A549 (cell line): Measurements from ENCODE around the gene S100A4. TPM values are rescaled to one million over a fixed set of nuclear protein-coding genes. Genes with fewer than 3 reads are reported as not detected.
"Not testable (repeated sequence)": the region's sequence is repeated elsewhere in the genome, so short reads cannot be mapped to it uniquely, and the experiment has no call there.

Source experiments
- ATAC-seq, 2 experiments: fragments of 200-7000 bp in 1 of 2; fragments of >200 bp in 1 of 2; cut with Nextera tagmentation in 1 of 2; cut with Tn5 transposase in 1 of 2; 3 replicates each; pipeline versions ENCODE4 v1.8.0 to v1.9.1; 2018 to 2020; ENCODE audit warnings: mild to moderate bottlenecking in 1 of 2, moderate library complexity in 1 of 2
- CTCF ChIA-PET: fragments of 300-600 bp; sonication (Branson Sonifier 250); formaldehyde crosslinking; extraction: SDS; loops from one replicate; lab custom pipeline; 2021; ENCODE audit warnings: antibody characterized with exemption, inconsistent platforms; lab: Yijun Ruan, JAX
- POLR2A ChIA-PET: fragments of 350-600 bp; formaldehyde crosslinking; extraction: SDS; loops from one replicate; lab custom pipeline; 2021; ENCODE audit warnings: antibody characterized with exemption, inconsistent platforms; lab: Yijun Ruan, JAX
- DNase-seq, 2 experiments: peaks; one replicate each; pipeline versions ENCODE4 v3.0.0 to v3.0.0-alpha.2; 2011 to 2016; ENCODE audit warnings: low read depth in 1 of 2, low spot score in 1 of 2
- FAIRE-seq: peaks from 2 replicates; lab custom pipeline; 2011; peaks lifted over from hg19 to GRCh38; lab: Jason Lieb, UNC
- H3K27ac ChIP-seq, 2 experiments: fragments of >200 bp; sonication (Bioruptor Twin); formaldehyde crosslinking; 3 replicates each; pipeline ENCODE4 v1.5.1; 2016 to 2017
- H3K4me1 ChIP-seq: fragments of >200 bp; sonication (Bioruptor Twin); formaldehyde crosslinking; 3 replicates; pipeline ENCODE4 v1.6.1; 2016
- H3K4me2 ChIP-seq: fragments of >200 bp; sonication (Bioruptor Twin); formaldehyde crosslinking; 3 replicates; pipeline ENCODE4 v1.6.1; 2016
- H3K4me3 ChIP-seq: fragments of >200 bp; sonication (Bioruptor Twin); formaldehyde crosslinking; 3 replicates; pipeline ENCODE4 v1.5.1; 2016
- H3K9me3 ChIP-seq: fragments of >200 bp; sonication (Bioruptor Twin); formaldehyde crosslinking; 3 replicates; pipeline ENCODE4 v1.6.1; 2016
- CBX2 ChIP-seq: fragments of 200-600 bp; sonication (generic); IDR thresholded peaks from 2 replicates; pipeline ENCODE4 v1.6.1; 2016; ENCODE audit warnings: low read depth, mild to moderate bottlenecking, borderline replicate concordance
- CEBPB ChIP-seq, 2 experiments: fragments of >200 bp in 1 of 2; sonication (Bioruptor Twin) in 1 of 2; formaldehyde crosslinking in 1 of 2; IDR thresholded peaks; 2 replicates each; pipeline ENCODE4 v1.6.1; 2012 to 2016
- CHD2 ChIP-seq: fragments of 150-350 bp; IDR thresholded peaks from 2 replicates; pipeline ENCODE4 v1.6.1; 2014; ENCODE audit warnings: low read length; ENCODE audit not compliant: partially characterized antibody
- CHD4 ChIP-seq: fragments of 200-600 bp; sonication (generic); IDR thresholded peaks from 2 replicates; pipeline ENCODE4 v1.6.1; 2016; ENCODE audit warnings: antibody characterized with exemption, mild to moderate bottlenecking, borderline replicate concordance
- EHF ChIP-seq: fragments of 250-450 bp; sonication (Bioruptor Pico); IDR thresholded peaks from 2 replicates; pipeline ENCODE4 v1.5.0; 2020; ENCODE audit warnings: mild to moderate bottlenecking
- FOSL2 ChIP-seq, 2 experiments: fragments of 450-650 bp in 1 of 2; fragments of >200 bp in 1 of 2; sonication (Bioruptor Twin) in 1 of 2; formaldehyde crosslinking; IDR thresholded peaks; 2 replicates each; pipeline versions ENCODE4 v1.5.0 to v1.6.1; 2016 to 2020; ENCODE audit warnings: mild to moderate bottlenecking in 1 of 2, moderate library complexity in 1 of 2
- FOXS1 ChIP-seq: fragments of 250-450 bp; sonication (Bioruptor Pico); IDR thresholded peaks from 2 replicates; pipeline ENCODE4 v1.5.0; 2020; ENCODE audit warnings: mild to moderate bottlenecking, moderate library complexity
- GATA3 ChIP-seq: IDR thresholded peaks from 2 replicates; pipeline ENCODE4 v1.6.1; 2012; ENCODE audit warnings: borderline replicate concordance
- HOXB5 ChIP-seq: fragments of 250-450 bp; sonication (Bioruptor Pico); IDR thresholded peaks from 2 replicates; pipeline ENCODE4 v1.5.0; 2020; ENCODE audit warnings: mild to moderate bottlenecking, moderate library complexity
- MAFK ChIP-seq: fragments of 450-650 bp; IDR thresholded peaks from 2 replicates; pipeline ENCODE4 v1.6.1; 2014; ENCODE audit not compliant: partially characterized antibody
- POLR2A ChIP-seq: IDR thresholded peaks from 2 replicates; pipeline ENCODE4 v1.6.1; 2012; ENCODE audit warnings: mild to moderate bottlenecking, low read length
- RAD21 ChIP-seq, 2 experiments: fragments of >200 bp in 1 of 2; sonication (Bioruptor Twin) in 1 of 2; formaldehyde crosslinking in 1 of 2; IDR thresholded peaks in 1 of 2; conservative IDR thresholded peaks in 1 of 2; 2 replicates in 1 of 2; 3 replicates in 1 of 2; pipeline ENCODE4 v1.6.1; 2012 to 2018; ENCODE audit warnings: inconsistent platforms in 1 of 2
- RFX5 ChIP-seq: fragments of 450-650 bp; IDR thresholded peaks from 2 replicates; pipeline ENCODE4 v1.7.1; 2014; ENCODE audit warnings: antibody characterized with exemption, mild to moderate bottlenecking, moderate library complexity
- RNF2 ChIP-seq: fragments of 200-600 bp; sonication (generic); IDR thresholded peaks from 2 replicates; pipeline ENCODE4 v1.6.1; 2016; ENCODE audit warnings: low read depth, mild to moderate bottlenecking, antibody characterized with exemption, moderate library complexity, borderline replicate concordance
- SMC3 ChIP-seq: fragments of >200 bp; sonication (Bioruptor Twin); formaldehyde crosslinking; IDR thresholded peaks from 3 replicates; pipeline ENCODE4 v1.6.1; 2018; ENCODE audit warnings: inconsistent platforms
- SREBF2 ChIP-seq: fragments of 450-650 bp; IDR thresholded peaks from 2 replicates; pipeline ENCODE4 v1.6.1; 2014; ENCODE audit warnings: mild to moderate bottlenecking, moderate library complexity
- TFCP2L1 ChIP-seq: fragments of 250-450 bp; sonication (Bioruptor Pico); IDR thresholded peaks from 2 replicates; pipeline ENCODE4 v1.5.0; 2021; ENCODE audit warnings: mild to moderate bottlenecking
- ZFP36 ChIP-seq: fragments of 450-650 bp; IDR thresholded peaks from 2 replicates; pipeline ENCODE4 v1.6.1; 2014; ENCODE audit warnings: borderline replicate concordance; ENCODE audit not compliant: partially characterized antibody
- ZNF302 ChIP-seq: fragments of 250-450 bp; sonication (Bioruptor Pico); IDR thresholded peaks from 2 replicates; pipeline ENCODE4 v1.9.0; 2021; ENCODE audit warnings: inconsistent platforms, mild to moderate bottlenecking, moderate library complexity
- WGBS: methylation state at CpG from one replicate; pipeline ENCODE4 v1.1.6; 2017; ENCODE audit errors: missing lambda C conversion rate; 5-methylcytosine and 5-hydroxymethylcytosine counted together
- polyA plus RNA-seq, 4 experiments: library from polyadenylated mRNA; depleted of rRNA in 3 of 4; stranded (reverse); fragments of >200 nt; fragmentation: RNase III in 1 of 4; extraction: RNeasy Plus Mini Kit Qiagen cat#74134 plus additional on column Dnase treatment in 1 of 4; gene quantifications; 2 replicates in 3 of 4; 3 replicates in 1 of 4; pipeline ENCODE4 v1.2.3, GENCODE V29; 2011 to 2017
- TF ChIP-seq, protein P1 (sequence below): fragments of 450-650 bp; IDR thresholded peaks from 2 replicates; pipeline ENCODE4 v1.6.1; 2014; ENCODE audit warnings: antibody characterized with exemption
- TF ChIP-seq, protein P2 (sequence below): IDR thresholded peaks from 2 replicates; pipeline ENCODE4 v1.6.1; 2012; ENCODE audit warnings: low read depth, borderline replicate concordance
- TF ChIP-seq, protein P3 (sequence below): fragments of 200-600 bp; sonication (generic); IDR thresholded peaks from 2 replicates; pipeline ENCODE4 v1.6.1; 2016; ENCODE audit warnings: antibody characterized with exemption, mild to moderate bottlenecking, moderate library complexity

The S100A4 gene
- polyA plus RNA-seq, 2 of the 4 experiments (the other 2 are of a cell fraction) = 590 to 2,584 TPM

- Histone ChIP-seq H3K4me2 (no peak overlapping the region), H3K4me3 (no peak overlapping the region), H3K4me1 (0 out of 3 replicates have a peak, but pooled peaks cover 7% of the 10 kb centered on the region), H3K9me3 (no peaks in the 10 kb centered on the region), H3K27ac (no peak overlapping the region)
- no peak for DNase-seq
- no peak for ATAC-seq
- WGBS = 74% methylated on average over 1 of the region's 1 CpG
- POLR2A ChIA-PET = interaction anchor here (1.3 kb wide), 1 partner anchor 42 kb away, joined by 3 read pairs; the partner anchor contains the start of gene S100A13
- FAIRE-seq = no peak
- TF ChIP-seq FOXS1 = no peak
- TF ChIP-seq, protein P1, sequence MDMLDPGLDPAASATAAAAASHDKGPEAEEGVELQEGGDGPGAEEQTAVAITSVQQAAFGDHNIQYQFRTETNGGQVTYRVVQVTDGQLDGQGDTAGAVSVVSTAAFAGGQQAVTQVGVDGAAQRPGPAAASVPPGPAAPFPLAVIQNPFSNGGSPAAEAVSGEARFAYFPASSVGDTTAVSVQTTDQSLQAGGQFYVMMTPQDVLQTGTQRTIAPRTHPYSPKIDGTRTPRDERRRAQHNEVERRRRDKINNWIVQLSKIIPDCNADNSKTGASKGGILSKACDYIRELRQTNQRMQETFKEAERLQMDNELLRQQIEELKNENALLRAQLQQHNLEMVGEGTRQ = no peak
- TF ChIP-seq GATA3 = no peak
- TF ChIP-seq RAD21 (conservative IDR thresholded peaks at IDR 0.05 in 1 of 2, IDR thresholded peaks at IDR 0.05 in 1 of 2) = no peak
- no peak for TF ChIP-seq CEBPB (IDR thresholded peaks at IDR 0.05)
- no peak for TF ChIP-seq EHF
- no peak for TF ChIP-seq CHD2
- no peak for TF ChIP-seq RFX5
- no peak for TF ChIP-seq MAFK
- no peak for TF ChIP-seq SREBF2
- TF ChIP-seq ZFP36 = no peak
- no peak for TF ChIP-seq FOSL2 (IDR thresholded peaks at IDR 0.05)
- no peak for TF ChIP-seq FOSL2 (CRISPR knock-in tag; IDR thresholded peaks at IDR 0.05)
- no peak for TF ChIP-seq SMC3
- CTCF ChIA-PET = interaction anchor here (0.9 to 3.3 kb wide), 6 partner anchors 8 to 52 kb away, joined by 3 to 34 read pairs (median 6); partner anchors contain the start of genes S100A1 and S100A13
Observed at GRCh38 chr1:153585006-153585405, 39.4 kb upstream of the S100A4 start.

DNA sequence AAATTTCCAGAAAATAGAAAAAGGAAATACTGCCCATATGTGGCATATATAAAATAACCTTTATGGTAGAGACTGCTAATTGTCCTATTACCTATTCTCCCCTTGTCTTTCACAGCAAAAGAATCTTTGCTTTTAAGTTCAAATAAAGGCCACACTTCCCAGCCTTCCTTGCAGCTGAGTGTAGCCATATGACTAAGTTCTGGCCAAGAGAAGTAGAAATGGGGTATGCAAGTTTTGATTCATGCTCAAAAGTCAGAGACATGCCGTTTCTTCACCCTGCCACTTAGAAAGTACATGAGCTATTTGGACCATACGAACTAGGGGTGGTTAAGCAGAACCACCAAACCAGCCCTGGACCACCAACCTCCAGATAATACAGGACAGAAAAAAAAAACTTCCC is 38.4 kb upstream of the S100A4 start:
- TF ChIP-seq SMC3 = no peak
- no peak for TF ChIP-seq TFCP2L1 (CRISPR knock-in tag)
- TF ChIP-seq RNF2 = no peak
- no peak for TF ChIP-seq FOSL2 (IDR thresholded peaks at IDR 0.05)
- no peak for TF ChIP-seq FOSL2 (CRISPR knock-in tag; IDR thresholded peaks at IDR 0.05)
- no peak for TF ChIP-seq POLR2A
- no peak for TF ChIP-seq ZFP36
- TF ChIP-seq, protein P2, sequence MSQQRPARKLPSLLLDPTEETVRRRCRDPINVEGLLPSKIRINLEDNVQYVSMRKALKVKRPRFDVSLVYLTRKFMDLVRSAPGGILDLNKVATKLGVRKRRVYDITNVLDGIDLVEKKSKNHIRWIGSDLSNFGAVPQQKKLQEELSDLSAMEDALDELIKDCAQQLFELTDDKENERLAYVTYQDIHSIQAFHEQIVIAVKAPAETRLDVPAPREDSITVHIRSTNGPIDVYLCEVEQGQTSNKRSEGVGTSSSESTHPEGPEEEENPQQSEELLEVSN = no peak
- TF ChIP-seq, protein P3, sequence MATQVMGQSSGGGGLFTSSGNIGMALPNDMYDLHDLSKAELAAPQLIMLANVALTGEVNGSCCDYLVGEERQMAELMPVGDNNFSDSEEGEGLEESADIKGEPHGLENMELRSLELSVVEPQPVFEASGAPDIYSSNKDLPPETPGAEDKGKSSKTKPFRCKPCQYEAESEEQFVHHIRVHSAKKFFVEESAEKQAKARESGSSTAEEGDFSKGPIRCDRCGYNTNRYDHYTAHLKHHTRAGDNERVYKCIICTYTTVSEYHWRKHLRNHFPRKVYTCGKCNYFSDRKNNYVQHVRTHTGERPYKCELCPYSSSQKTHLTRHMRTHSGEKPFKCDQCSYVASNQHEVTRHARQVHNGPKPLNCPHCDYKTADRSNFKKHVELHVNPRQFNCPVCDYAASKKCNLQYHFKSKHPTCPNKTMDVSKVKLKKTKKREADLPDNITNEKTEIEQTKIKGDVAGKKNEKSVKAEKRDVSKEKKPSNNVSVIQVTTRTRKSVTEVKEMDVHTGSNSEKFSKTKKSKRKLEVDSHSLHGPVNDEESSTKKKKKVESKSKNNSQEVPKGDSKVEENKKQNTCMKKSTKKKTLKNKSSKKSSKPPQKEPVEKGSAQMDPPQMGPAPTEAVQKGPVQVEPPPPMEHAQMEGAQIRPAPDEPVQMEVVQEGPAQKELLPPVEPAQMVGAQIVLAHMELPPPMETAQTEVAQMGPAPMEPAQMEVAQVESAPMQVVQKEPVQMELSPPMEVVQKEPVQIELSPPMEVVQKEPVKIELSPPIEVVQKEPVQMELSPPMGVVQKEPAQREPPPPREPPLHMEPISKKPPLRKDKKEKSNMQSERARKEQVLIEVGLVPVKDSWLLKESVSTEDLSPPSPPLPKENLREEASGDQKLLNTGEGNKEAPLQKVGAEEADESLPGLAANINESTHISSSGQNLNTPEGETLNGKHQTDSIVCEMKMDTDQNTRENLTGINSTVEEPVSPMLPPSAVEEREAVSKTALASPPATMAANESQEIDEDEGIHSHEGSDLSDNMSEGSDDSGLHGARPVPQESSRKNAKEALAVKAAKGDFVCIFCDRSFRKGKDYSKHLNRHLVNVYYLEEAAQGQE = no peak
- no peak for TF ChIP-seq RAD21 (conservative IDR thresholded peaks at IDR 0.05 in 1 of 2, IDR thresholded peaks at IDR 0.05 in 1 of 2)
- TF ChIP-seq CHD4 = no peak
- TF ChIP-seq GATA3 = no peak
- no peak for TF ChIP-seq CBX2
- TF ChIP-seq ZNF302 (CRISPR knock-in tag) = no peak
- TF ChIP-seq HOXB5 = no peak
- no peak for DNase-seq
- no peak for FAIRE-seq
- ATAC-seq = no peak
- WGBS = 61% methylated on average over 2 of the region's 2 CpGs
- ChIA-PET POLR2A (interaction anchor here (1.3 kb wide), 1 partner anchor 43 kb away, joined by 3 read pairs; the partner anchor contains the start of gene S100A13), CTCF (interaction anchor here (0.7 to 2.1 kb wide), 3 partner anchors 9 to 50 kb away, joined by 3 to 7 read pairs (median 5); partner anchors contain the start of genes CHTOP, S100A1 and S100A13)
- no peak overlapping the region for H3K4me2 ChIP-seq
- H3K4me3 ChIP-seq = no peak overlapping the region
- H3K4me1 ChIP-seq = peaks cover 7% of the 10 kb centered on the region; the same call in 1 of the 3 replicates
- no peak overlapping the region for H3K27ac ChIP-seq
- H3K9me3 ChIP-seq = no peaks in the 10 kb centered on the region

- 79% methylated on average over 3 of the region's 3 CpGs for WGBS
- ATAC-seq = not testable (repeated sequence)
Observed at GRCh38 chr1:153583514-153583913, 37.9 kb upstream of the S100A4 start.

GRCh38 chr1:153582836-153583235 is 37.2 kb upstream of the S100A4 start:
- POLR2A ChIA-PET = not testable (repeated sequence)
- CTCF ChIA-PET = interaction anchor here (2.3 kb wide), 1 partner anchor 11 kb away, joined by 22 read pairs; no protein-coding TSS in a partner anchor
- WGBS = 94% methylated on average over 12 of the region's 34 CpGs

More at GRCh38 chr1:153583514-153583913, 37.9 kb upstream of the S100A4 start:
- FAIRE-seq, H3K4me2 ChIP-seq, H3K9me3 ChIP-seq, H3K4me3 ChIP-seq, DNase-seq, POLR2A ChIA-PET, H3K27ac ChIP-seq: not testable (repeated sequence)
- peaks cover 11% of the 10 kb centered on the region; the same call in 2 of the 3 replicates for H3K4me1 ChIP-seq
- CTCF ChIA-PET = interaction anchor here (2.1 kb wide), 1 partner anchor 9 kb away, joined by 5 read pairs; no protein-coding TSS in a partner anchor

More at GRCh38 chr1:153582836-153583235, 37.2 kb upstream of the S100A4 start:
- not testable (repeated sequence) for H3K4me2 ChIP-seq, DNase-seq, ATAC-seq, H3K4me3 ChIP-seq, FAIRE-seq, H3K9me3 ChIP-seq, H3K27ac ChIP-seq
- peaks cover 18% of the 10 kb centered on the region for H3K4me1 ChIP-seq
